ENCODE measurements around the gene RIGI.
A peak's percentile ranks its signal among the peaks of the same experiment; 100 is the strongest.

RIGI gene

GRCh38 chr9:32516241-32516640, 9.8 kb downstream of the RIGI start:
- Mint-ChIP-seq H3K9me3 (peaks cover 0 to 4% of the 10 kb centered on the region in 2 donors), H3K27me3 (no peaks in the 10 kb centered on the region), H3K4me3 (no peak overlapping the region), H3K4me1 (peaks cover 15 to 26% of the 10 kb centered on the region in 2 donors), H3K36me3 (peaks cover 12 to 23% of the 10 kb centered on the region in 2 donors), H3K27ac (no peak overlapping the region)
- no peak for DNase-seq
- no peak for ATAC-seq (replicated peaks)

GRCh38 chr9:32508728-32509127, 17.3 kb downstream of the RIGI start:
- H3K27me3 Mint-ChIP-seq: no peaks in the 10 kb centered on the region
- peaks cover 4 to 5% of the 10 kb centered on the region in 2 donors for H3K36me3 Mint-ChIP-seq
- peaks cover 15 to 34% of the 10 kb centered on the region in 2 donors for H3K4me1 Mint-ChIP-seq
- peaks cover 0 to 3% of the 10 kb centered on the region in 2 donors for H3K9me3 Mint-ChIP-seq
- ATAC-seq (replicated peaks) (no peak), DNase-seq (no peak)
- no peak overlapping the region for H3K4me3 Mint-ChIP-seq
- H3K27ac Mint-ChIP-seq: no peak overlapping the region

GRCh38 chr9:32503008-32503407, 23.0 kb downstream of the RIGI start:
- H3K27me3 Mint-ChIP-seq: no peaks in the 10 kb centered on the region
- H3K4me1 Mint-ChIP-seq: peaks cover 0 to 3% of the 10 kb centered on the region in 2 donors
- H3K27ac Mint-ChIP-seq: no peak overlapping the region
- DNase-seq (no peak), ATAC-seq (replicated peaks) (no peak)
- H3K36me3 Mint-ChIP-seq: peaks cover 17 to 22% of the 10 kb centered on the region in 2 donors
- no peak overlapping the region for H3K4me3 Mint-ChIP-seq
- H3K9me3 Mint-ChIP-seq: no peaks in the 10 kb centered on the region

- Mint-ChIP-seq H3K4me1 (peaks cover 0 to 3% of the 10 kb centered on the region in 2 donors), H3K4me3 (no peak overlapping the region), H3K27me3 (no peaks in the 10 kb centered on the region), H3K27ac (no peak overlapping the region), H3K9me3 (no peaks in the 10 kb centered on the region), H3K36me3 (peaks cover 19 to 24% of the 10 kb centered on the region in 2 donors)
- DNase-seq (no peak), ATAC-seq (replicated peaks) (no peak)
These were observed 23.5 kb downstream of the RIGI start for GRCh38 chr9:32502464-32502863.

- H3K27ac Mint-ChIP-seq: no peak overlapping the region
- H3K4me1 Mint-ChIP-seq: peaks cover 0 to 3% of the 10 kb centered on the region in 2 donors
- H3K9me3 Mint-ChIP-seq: no peaks in the 10 kb centered on the region
- no peak for DNase-seq
- no peaks in the 10 kb centered on the region for H3K27me3 Mint-ChIP-seq
- no peak overlapping the region for H3K4me3 Mint-ChIP-seq
- ATAC-seq (replicated peaks): no peak
- peaks cover 19 to 24% of the 10 kb centered on the region in 2 donors for H3K36me3 Mint-ChIP-seq
These were observed 24.1 kb downstream of the RIGI start for GRCh38 chr9:32501868-32502267.

- Mint-ChIP-seq H3K4me3 (no peak overlapping the region), H3K36me3 (peaks cover 29 to 34% of the 10 kb centered on the region in 2 donors), H3K27ac (no peak overlapping the region), H3K27me3 (no peaks in the 10 kb centered on the region), H3K9me3 (no peaks in the 10 kb centered on the region), H3K4me1 (peaks cover 0 to 3% of the 10 kb centered on the region in 2 donors)
- DNase-seq (no peak), ATAC-seq (replicated peaks) (no peak)
These were observed 25.2 kb downstream of the RIGI start for GRCh38 chr9:32500768-32501167.

GRCh38 chr9:32497921-32498320, 28.1 kb downstream of the RIGI start:
- no peak for ATAC-seq (replicated peaks)
- Mint-ChIP-seq H3K27me3 (no peaks in the 10 kb centered on the region), H3K4me3 (no peak overlapping the region), H3K36me3 (peaks cover 24 to 34% of the 10 kb centered on the region in 2 donors), H3K4me1 (peaks cover 0 to 3% of the 10 kb centered on the region in 2 donors), H3K27ac (no peak overlapping the region), H3K9me3 (no peaks in the 10 kb centered on the region)
- DNase-seq: no peak

- H3K4me3 Mint-ChIP-seq: no peak overlapping the region
- H3K4me1 Mint-ChIP-seq: no peaks in the 10 kb centered on the region
- no peaks in the 10 kb centered on the region for H3K27me3 Mint-ChIP-seq
- DNase-seq (no peak), ATAC-seq (replicated peaks) (no peak)
- H3K36me3 Mint-ChIP-seq: peaks cover 13 to 31% of the 10 kb centered on the region in 2 donors
- H3K9me3 Mint-ChIP-seq: no peaks in the 10 kb centered on the region
- no peak overlapping the region for H3K27ac Mint-ChIP-seq
These were observed 35.4 kb downstream of the RIGI start for GRCh38 chr9:32490601-32491000.

- no peak for DNase-seq
- Mint-ChIP-seq H3K4me3 (no peak overlapping the region), H3K27me3 (no peaks in the 10 kb centered on the region), H3K9me3 (no peaks in the 10 kb centered on the region), H3K4me1 (no peaks in the 10 kb centered on the region), H3K27ac (no peak overlapping the region), H3K36me3 (peaks cover 18 to 42% of the 10 kb centered on the region in 2 donors)
- ATAC-seq (replicated peaks): no peak
These were observed 38.0 kb downstream of the RIGI start for GRCh38 chr9:32487981-32488380.

- no peak for DNase-seq
- H3K4me1 Mint-ChIP-seq: no peaks in the 10 kb centered on the region
- no peak overlapping the region for H3K4me3 Mint-ChIP-seq
- no peaks in the 10 kb centered on the region for H3K9me3 Mint-ChIP-seq
- no peaks in the 10 kb centered on the region for H3K27me3 Mint-ChIP-seq
- no peak overlapping the region for H3K27ac Mint-ChIP-seq
- H3K36me3 Mint-ChIP-seq: peaks cover 25 to 51% of the 10 kb centered on the region in 2 donors
- no peak for ATAC-seq (replicated peaks)
These were observed 39.0 kb downstream of the RIGI start for GRCh38 chr9:32486839-32487562.

GRCh38 chr9:32483343-32483742, 42.7 kb downstream of the RIGI start:
- no peaks in the 10 kb centered on the region for H3K4me1 Mint-ChIP-seq
- H3K27ac Mint-ChIP-seq: no peak overlapping the region
- DNase-seq (no peak), ATAC-seq (replicated peaks) (peak in 1 of 2 donors; percentile 33)
- H3K27me3 Mint-ChIP-seq: no peaks in the 10 kb centered on the region
- H3K9me3 Mint-ChIP-seq: no peaks in the 10 kb centered on the region
- H3K4me3 Mint-ChIP-seq: no peak overlapping the region
- H3K36me3 Mint-ChIP-seq: peaks cover 30 to 53% of the 10 kb centered on the region in 2 donors
